PC-3 (cell line): ENCODE results near the gene CLIC1.
"Not testable (repeated sequence)": the region's sequence is repeated elsewhere in the genome, so short reads cannot be mapped to it uniquely, and the experiment has no call there.

ENCODE experiments used
- CTCF ChIP-seq: fragments of 300-600 bp; sonication (generic); conservative IDR thresholded peaks from 2 replicates; pipeline ENCODE4 v1.5.1; 2017; ENCODE audit warnings: antibody characterized with exemption, low read depth, mild to moderate bottlenecking, low read length
- EZH2 ChIP-seq: fragments of 300-600 bp; sonication (generic); IDR thresholded peaks from one replicate; pipeline ENCODE4 v1.6.1; 2017; ENCODE audit warnings: antibody characterized with exemption, mild to moderate bottlenecking, low read length; ENCODE audit not compliant: unreplicated experiment
- EZH2phosphoT487 ChIP-seq: fragments of 300-600 bp; sonication (generic); IDR thresholded peaks from 2 replicates; pipeline ENCODE4 v1.6.1; 2018; ENCODE audit warnings: mild to moderate bottlenecking, antibody characterized with exemption, low read length, borderline replicate concordance

GRCh38 chr6:31709157-31709556 lies 27.2 kb downstream of the CLIC1 start:
- TF ChIP-seq CTCF, EZH2, EZH2phosphoT487: not testable (repeated sequence)
